SU-DHL-6 (cell line): Measurements from ENCODE around the gene REG4.

Experiments
- CTCF ChIP-seq: fragments of 200-600 bp; sonication (generic); IDR thresholded peaks from one replicate; pipeline ENCODE4 v1.5.1; 2017; ENCODE audit warnings: antibody characterized with exemption, mild to moderate bottlenecking, low read length, moderate library complexity; ENCODE audit not compliant: insufficient read depth, poor library complexity, severe bottlenecking
- EZH2phosphoT487 ChIP-seq: fragments of 200-600 bp; sonication (generic), shearing (Covaris generic); conservative IDR thresholded peaks from 2 replicates; pipeline ENCODE4 v1.6.1; 2018; ENCODE audit warnings: mild to moderate bottlenecking, antibody characterized with exemption, low read length, moderate library complexity, mixed read lengths

- TF ChIP-seq CTCF: no peak
- no peak for TF ChIP-seq EZH2phosphoT487
Observed at GRCh38 chr1:119797606-119798005, 13.7 kb downstream of the REG4 start.
